ENCODE measurements around the gene ZBTB7C. TPM values are rescaled to one million over a fixed set of nuclear protein-coding genes. Genes with fewer than 3 reads are reported as not detected.

ZBTB7C gene
- total and polyA plus RNA-seq, 2 of the 8 experiments (the other 6 are each of a cell fraction or from before 2014, with no cell fraction given) = 0.15 to 0.45 TPM

- H3K4ac ChIP-seq (replicated peaks; ENCODE audit: insufficient read length, low read depth, low read length) = no peak overlapping the region
- no peak overlapping the region for H3K4me2 ChIP-seq (ENCODE audit: insufficient read depth in 1 of 2, low read depth in 2 of 2, low read length in 2 of 2)
- no peaks in the 10 kb centered on the region for H3K79me1 ChIP-seq (ENCODE audit: low read depth, low read length)
- WGBS, 2 experiments (ENCODE audit: extremely low coverage in 1 of 2, insufficient coverage in 1 of 2, insufficient read length in 1 of 2, insufficient replicate concordance in 2 of 2, low coverage in 1 of 2, low lambda C conversion rate in 2 of 2, missing lambda C conversion rate in 1 of 2) = 83% methylated on average over 5 of the region's 6 CpGs; no CpG with 5 or more reads in 1 of the 2 experiments
- H3K27ac ChIP-seq (ENCODE audit: low read depth, low read length) = no peak overlapping the region
- no peaks in the 10 kb centered on the region for H4K20me1 ChIP-seq (replicated peaks in 1 of 2; ENCODE audit: control insufficient read depth in 1 of 2, insufficient read depth in 2 of 2, low read length in 2 of 2)
- no peak overlapping the region for H3K9ac ChIP-seq (replicated peaks in 1 of 4; ENCODE audit: extremely low read depth in 1 of 4, low read depth in 3 of 4, low read length in 3 of 4)
- H3K23me2 ChIP-seq (ENCODE audit: low read depth, low read length) = no peaks in the 10 kb centered on the region
- FAIRE-seq = no peak
- H3K56ac ChIP-seq (replicated peaks; ENCODE audit: insufficient read length, low read depth, low read length) = no peak overlapping the region
- H3K14ac ChIP-seq (ENCODE audit: insufficient read length) = no peak overlapping the region
- H2BK20ac ChIP-seq (ENCODE audit: low read length) = no peak overlapping the region
- no peaks in the 10 kb centered on the region for H3K9me3 ChIP-seq (ENCODE audit: insufficient read depth in 2 of 2, low read depth in 1 of 2, low read length in 1 of 2)
- no peak overlapping the region for H4K91ac ChIP-seq (replicated peaks; ENCODE audit: insufficient read length, low read length)
- H3K18ac ChIP-seq (ENCODE audit: extremely low read depth, low read length) = no peak overlapping the region
- DNase-seq (ENCODE audit: low read depth in 1 of 2, low spot score in 2 of 2) = no peak
- TF ChIP-seq RAD21 (IDR thresholded peaks at IDR 0.05 in 1 of 2, conservative IDR thresholded peaks at IDR 0.05 in 1 of 2; ENCODE audit: low read depth in 2 of 2, low read length in 2 of 2) (no peak), KDM5A (IDR thresholded peaks at IDR 0.05; ENCODE audit: low read length) (no peak)
- no peak overlapping the region for H3K23ac ChIP-seq (ENCODE audit: insufficient read length)
- CTCF ChIA-PET (ENCODE audit: partially characterized antibody) = interaction anchor here (0.6 to 3.3 kb wide), 5 partner anchors 13 to 84 kb away, joined by 3 to 9 read pairs (median 3); no protein-coding TSS in a partner anchor
- peaks cover 3 to 10% (median 9%) of the 10 kb centered on the region in 4 experiments for H3K4me1 ChIP-seq (replicated peaks in 1 of 4; ENCODE audit: control insufficient read depth in 3 of 4, insufficient read depth in 4 of 4, low read length in 3 of 4)
- POLR2A ChIA-PET (ENCODE audit: partially characterized antibody) = no interaction called here
- H3K79me2 ChIP-seq (ENCODE audit: control insufficient read depth in 1 of 2, insufficient read depth in 2 of 2, low read length in 2 of 2) = no peaks in the 10 kb centered on the region
- H2BK120ac ChIP-seq (replicated peaks; ENCODE audit: low read depth, low read length) = no peak overlapping the region
- H2AFZ ChIP-seq (ENCODE audit: low read length) = no peak overlapping the region
- no peaks in the 10 kb centered on the region for H3K36me3 ChIP-seq (ENCODE audit: control insufficient read depth in 2 of 4, insufficient read depth in 4 of 4, low read length in 3 of 4)
- no peak overlapping the region for H4K8ac ChIP-seq (ENCODE audit: extremely low read depth, insufficient read depth, low read length)
- no peak overlapping the region for H4K5ac ChIP-seq (ENCODE audit: insufficient read length, low read depth, low read length)
- H2BK5ac ChIP-seq (ENCODE audit: low read depth, low read length) = no peak overlapping the region
- no peak overlapping the region for H2BK15ac ChIP-seq (ENCODE audit: low read length)
- H2AK5ac ChIP-seq (ENCODE audit: low read depth, low read length) = no peak overlapping the region
- no peak overlapping the region for H3K4me3 ChIP-seq (ENCODE audit: extremely low read depth in 1 of 4, insufficient read depth in 2 of 4, low read depth in 3 of 4, low read length in 4 of 4)
- 0 out of 7 replicates have a peak, but pooled peaks cover 0 to 2% (median 0%) of the 10 kb centered on the region in 4 experiments for H3K27me3 ChIP-seq (replicated peaks in 1 of 4; ENCODE audit: control insufficient read depth in 3 of 4, extremely low read depth in 1 of 4, insufficient read depth in 3 of 4, low read length in 3 of 4)
- H2BK12ac ChIP-seq (ENCODE audit: low read depth, low read length) = no peak overlapping the region
These were observed 353.8 kb downstream of the ZBTB7C start for GRCh38 chr18:48055351-48055750.
